Ishikawa (cell line): ENCODE data around the gene PPAN.

Experiments
- CEBPB ChIP-seq: IDR thresholded peaks from 2 replicates; pipeline ENCODE4 v1.6.1; 2012
- CREB1 ChIP-seq: IDR thresholded peaks from 2 replicates; pipeline ENCODE4 v1.6.1; 2012; ENCODE audit warnings: low read depth
- EP300 ChIP-seq: IDR thresholded peaks from 2 replicates; pipeline ENCODE4 v1.6.1; 2012; ENCODE audit warnings: borderline replicate concordance
- FOXM1 ChIP-seq: IDR thresholded peaks from 2 replicates; pipeline ENCODE4 v1.6.1; 2012; ENCODE audit warnings: low read depth, borderline replicate concordance
- MAX ChIP-seq: IDR thresholded peaks from 2 replicates; pipeline ENCODE4 v1.6.1; 2012
- NFIC ChIP-seq: IDR thresholded peaks from 2 replicates; pipeline ENCODE4 v1.6.1; 2012
- RAD21 ChIP-seq: IDR thresholded peaks from 2 replicates; pipeline ENCODE4 v1.6.1; 2012; ENCODE audit warnings: low read depth
- REST ChIP-seq: IDR thresholded peaks from 2 replicates; pipeline ENCODE4 v1.6.1; 2012; ENCODE audit warnings: low read depth, mild to moderate bottlenecking
- TAF1 ChIP-seq: IDR thresholded peaks from 2 replicates; pipeline ENCODE4 v1.6.1; 2012; ENCODE audit warnings: low read depth, mild to moderate bottlenecking
- TCF12 ChIP-seq: IDR thresholded peaks from 2 replicates; pipeline ENCODE4 v1.6.1; 2012; ENCODE audit warnings: low read depth
- TEAD4 ChIP-seq: IDR thresholded peaks from 2 replicates; pipeline ENCODE4 v1.6.1; 2012
- USF1 ChIP-seq: IDR thresholded peaks from 2 replicates; pipeline ENCODE4 v1.6.1; 2012
- YY1 ChIP-seq: IDR thresholded peaks from 2 replicates; pipeline ENCODE4 v1.6.1; 2012; ENCODE audit warnings: low read depth
- ZBTB7A ChIP-seq: IDR thresholded peaks from 2 replicates; pipeline ENCODE4 v1.6.1; 2012; ENCODE audit warnings: low read depth

GRCh38 chr19:10155839-10156238 is 49.7 kb downstream of the PPAN start:
- TF ChIP-seq MAX, result no peak
- TF ChIP-seq REST, result no peak
- TF ChIP-seq TAF1, result no peak
- no peak for TF ChIP-seq CEBPB
- no peak for TF ChIP-seq RAD21
- TF ChIP-seq TCF12, result no peak
- no peak for TF ChIP-seq FOXM1
- no peak for TF ChIP-seq ZBTB7A
- no peak for TF ChIP-seq CREB1
- TF ChIP-seq USF1, result no peak
- no peak for TF ChIP-seq EP300
- TF ChIP-seq YY1, result no peak
- no peak for TF ChIP-seq TEAD4
- no peak for TF ChIP-seq NFIC
